Endothelial cell of umbilical vein (primary cell): Measurements from ENCODE around the gene CAV1. TPM values are rescaled to one million over a fixed set of nuclear protein-coding genes. Genes with fewer than 3 reads are reported as not detected.

Experiments used
- BruUV-seq: library from RNA; stranded (reverse); fragments of 400-500 nt; replicated peaks from 2 replicates; lab custom pipeline; 2021; lab: Mats Ljungman, UMichigan
- CTCF ChIA-PET: fragments of 300-600, 350-600 bp; sonication (Branson Sonifier 250); formaldehyde crosslinking; loops from one replicate; lab custom pipeline; 2021; ENCODE audit warnings: antibody characterized with exemption, inconsistent platforms; lab: Charles Lee
- POLR2A ChIA-PET: fragments of 300-600, 350-600 bp; sonication (Branson Sonifier 250); formaldehyde crosslinking; loops from one replicate; lab custom pipeline; 2021; ENCODE audit warnings: antibody characterized with exemption, inconsistent platforms; lab: Charles Lee
- DNase-seq: peaks from one replicate; pipeline ENCODE4 v3.0.0-alpha.2; 2011; ENCODE audit warnings: low read depth, low spot score
- FAIRE-seq: peaks from 2 replicates; lab custom pipeline; 2011; peaks lifted over from hg19 to GRCh38; lab: Jason Lieb, UNC
- H2AFZ ChIP-seq: 2 replicates; pipeline ENCODE4 v1.6.0; 2012; ENCODE audit warnings: low read depth, low read length, control low read depth, inconsistent platforms
- H3K27ac ChIP-seq: 2 replicates; pipeline ENCODE4 v1.5.1; 2011; ENCODE audit warnings: low read depth, mild to moderate bottlenecking, control low read depth, low read length, moderate library complexity; ENCODE audit not compliant: insufficient read depth
- H3K27me3 ChIP-seq, 2 experiments: 2 replicates each; pipeline versions ENCODE4 v1.6.0 to v1.6.1; 2011; ENCODE audit warnings: low read length in 2 of 2, mixed read lengths in 1 of 2; ENCODE audit not compliant: control insufficient read depth in 2 of 2, insufficient read depth in 2 of 2
- H3K36me3 ChIP-seq, 2 experiments: 2 replicates in 1 of 2; 3 replicates in 1 of 2; pipeline ENCODE4 v1.5.1; 2011; ENCODE audit warnings: low read length in 2 of 2, mild to moderate bottlenecking in 1 of 2, moderate library complexity in 1 of 2; ENCODE audit not compliant: control insufficient read depth in 2 of 2, insufficient read depth in 2 of 2; ENCODE audit errors: extremely low read depth in 1 of 2
- H3K4me1 ChIP-seq: 3 replicates; pipeline ENCODE4 v1.5.1; 2011; ENCODE audit warnings: mild to moderate bottlenecking, low read length; ENCODE audit not compliant: control insufficient read depth, insufficient read depth; ENCODE audit errors: extremely low read depth
- H3K4me2 ChIP-seq: 2 replicates; pipeline ENCODE4 v1.6.1; 2011; ENCODE audit warnings: low read length, control low read depth, mixed read lengths; ENCODE audit not compliant: insufficient read depth
- H3K4me3 ChIP-seq, 3 experiments: fragments of 200-600 bp in 1 of 3; sonication (generic), shearing (Covaris generic) in 1 of 3; replicated peaks in 1 of 3; 2 replicates each; pipeline ENCODE4 v1.5.1; 2011 to 2016; ENCODE audit warnings: control low read depth in 3 of 3, low read length in 3 of 3, mild to moderate bottlenecking in 2 of 3, inconsistent platforms in 1 of 3, low read depth in 1 of 3, moderate library complexity in 1 of 3; ENCODE audit not compliant: insufficient read depth in 1 of 3
- H3K79me2 ChIP-seq: 2 replicates; pipeline ENCODE4 v1.6.0; 2012; ENCODE audit warnings: low read length, inconsistent platforms; ENCODE audit not compliant: control insufficient read depth, insufficient read depth
- H3K9ac ChIP-seq: replicated peaks from 2 replicates; pipeline ENCODE3; 2011; ENCODE audit warnings: low read length, control low read depth; ENCODE audit not compliant: insufficient read depth; ENCODE audit errors: extremely low read depth
- H3K9me1 ChIP-seq: replicated peaks from 3 replicates; pipeline ENCODE4 v1.6.0; 2011; ENCODE audit warnings: mild to moderate bottlenecking, low read length; ENCODE audit not compliant: control insufficient read depth, insufficient read depth; ENCODE audit errors: extremely low read depth
- H3K9me3 ChIP-seq: replicated peaks from 2 replicates; pipeline ENCODE4 v1.5.1; 2012; ENCODE audit warnings: low read length, inconsistent platforms; ENCODE audit not compliant: control insufficient read depth, insufficient read depth
- H4K20me1 ChIP-seq: replicated peaks from 2 replicates; pipeline ENCODE3; 2011; ENCODE audit warnings: mild to moderate bottlenecking, low read length; ENCODE audit not compliant: control insufficient read depth, insufficient read depth; ENCODE audit errors: extremely low read depth
- EZH2 ChIP-seq: IDR thresholded peaks from 2 replicates; pipeline ENCODE4 v1.6.1; 2012; ENCODE audit warnings: borderline replicate concordance, low read depth, mild to moderate bottlenecking, moderate library complexity, low read length, inconsistent platforms; ENCODE audit not compliant: severe bottlenecking
- FOS ChIP-seq: IDR thresholded peaks from 2 replicates; pipeline ENCODE4 v1.6.1; 2011; ENCODE audit warnings: mild to moderate bottlenecking, low read length, moderate library complexity, borderline replicate concordance; ENCODE audit not compliant: insufficient read depth
- GATA2 ChIP-seq: IDR thresholded peaks from 2 replicates; pipeline ENCODE4 v1.7.0; 2011; ENCODE audit warnings: low read depth, mild to moderate bottlenecking, moderate library complexity, mixed read lengths, low read length; ENCODE audit not compliant: insufficient read length, insufficient read depth
- JUN ChIP-seq: IDR thresholded peaks from 2 replicates; pipeline ENCODE4 v1.6.1; 2011; ENCODE audit warnings: borderline replicate concordance, low read depth; ENCODE audit not compliant: insufficient read length, insufficient read depth
- MAX ChIP-seq: IDR thresholded peaks from 2 replicates; pipeline ENCODE4 v1.6.1; 2011; ENCODE audit not compliant: insufficient read depth, insufficient read length
- MYC ChIP-seq: IDR thresholded peaks from one replicate; pipeline ENCODE4 v1.6.1; 2011; ENCODE audit warnings: mild to moderate bottlenecking, low read depth, low read length
- POLR2A ChIP-seq: IDR thresholded peaks from 2 replicates; pipeline ENCODE4 v1.6.1; 2012; ENCODE audit warnings: low read depth, mild to moderate bottlenecking, control low read depth, low read length
- POLR2AphosphoS5 ChIP-seq: IDR thresholded peaks from 2 replicates; pipeline ENCODE4 v1.6.1; 2012; ENCODE audit warnings: low read depth, mild to moderate bottlenecking, control low read depth, low read length, moderate library complexity; ENCODE audit not compliant: insufficient read depth
- dilution Hi-C: fragments of 300-500 bp; cut with MboI; formaldehyde crosslinking; loops from one replicate; pipeline ENCODE4 v1.15.0; 2019; ENCODE audit warnings: low sequenced_read_pairs; ENCODE audit not compliant: extremely low pct_ligation_motif_present
- intact Hi-C: fragments of 100-400 bp; cut with micrococcal nuclease; formaldehyde crosslinking; loops from one replicate; pipeline ENCODE4 v1.10.0; 2022
- polyA plus RNA-seq, 4 experiments: library from polyadenylated mRNA; depleted of rRNA in 3 of 4; stranded (reverse) in 3 of 4; unstranded in 1 of 4; fragments of >200 nt; gene quantifications; 2 replicates each; pipeline versions ENCODE4 v1.2.1 to v1.2.3, GENCODE V29; 2011 to 2012; ENCODE audit warnings: missing spikeins in 1 of 4
- total RNA-seq: library from RNA; stranded (reverse); gene quantifications from 2 replicates; pipeline ENCODE4 v1.2.3, GENCODE V29; 2021
- TF ChIP-seq, protein P1 (sequence below), 2 donors: IDR thresholded peaks; 1 replicate in 1 of 2; 2 replicates in 1 of 2; pipeline ENCODE4 v1.5.1; 2011; ENCODE audit warnings: low read length in 2 of 2, mild to moderate bottlenecking in 2 of 2, moderate library complexity in 2 of 2, control low read depth in 1 of 2, inconsistent platforms in 1 of 2, low read depth in 1 of 2; ENCODE audit not compliant: insufficient read depth in 1 of 2; ENCODE audit errors: extremely low read depth in 1 of 2

Gene CAV1
- total and polyA plus RNA-seq, 2 donors (not counting 3 experiments of a cell fraction or from before 2014, with no cell fraction given): 1,483 to 3,129 TPM

GRCh38 chr7:116541951-116542350 is 17.1 kb downstream of the CAV1 start:
- DNase-seq: no peak
- intact Hi-C loops: loop anchor here (2.0 kb wide), 1 partner anchor 35 kb away; no protein-coding TSS in a partner anchor
- peaks cover 24 to 54% of the 10 kb centered on the region in 2 experiments for H3K36me3 ChIP-seq

DNA sequence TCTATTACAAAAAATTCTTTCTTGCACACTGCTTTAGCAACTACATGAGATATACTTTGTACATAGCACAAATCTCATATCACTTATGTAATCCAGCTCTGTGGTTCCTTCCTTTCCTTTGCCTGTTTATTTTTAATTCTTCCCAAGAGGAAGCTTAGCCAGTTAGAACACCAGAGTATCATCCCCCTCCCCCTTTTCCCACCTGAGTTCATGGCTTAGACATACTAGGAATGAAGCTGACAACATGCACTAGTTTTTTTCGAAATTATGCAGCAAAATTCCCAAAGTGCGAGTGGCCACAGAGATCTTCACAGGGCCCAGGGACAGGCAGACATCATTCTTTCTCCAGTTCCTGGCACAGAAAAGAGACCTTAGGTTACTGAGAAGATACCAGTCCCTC is 17.8 kb downstream of the CAV1 start:
- Histone ChIP-seq H3K9me3 (no peaks in the 10 kb centered on the region), H4K20me1 (peaks cover 12% of the 10 kb centered on the region), H3K4me1 (peaks cover 18% of the 10 kb centered on the region), H3K36me3 (peaks cover 25 to 52% of the 10 kb centered on the region in 2 experiments), H3K27me3 (no peaks in the 10 kb centered on the region), H3K9me1 (no peaks in the 10 kb centered on the region), H3K79me2 (peaks cover 96% of the 10 kb centered on the region), H2AFZ (no peak overlapping the region), H3K4me3 (no peak overlapping the region), H3K9ac (no peak overlapping the region), H3K27ac (no peak overlapping the region), H3K4me2 (no peak overlapping the region)
- no TSS peak for BruUV-seq
- POLR2A ChIA-PET: no interaction called here
- TF ChIP-seq EZH2 (no peak), MYC (no peak), JUN (no peak), FOS (no peak), MAX (no peak), POLR2AphosphoS5 (no peak), GATA2 (no peak), POLR2A (no peak)
- TF ChIP-seq, protein P1, sequence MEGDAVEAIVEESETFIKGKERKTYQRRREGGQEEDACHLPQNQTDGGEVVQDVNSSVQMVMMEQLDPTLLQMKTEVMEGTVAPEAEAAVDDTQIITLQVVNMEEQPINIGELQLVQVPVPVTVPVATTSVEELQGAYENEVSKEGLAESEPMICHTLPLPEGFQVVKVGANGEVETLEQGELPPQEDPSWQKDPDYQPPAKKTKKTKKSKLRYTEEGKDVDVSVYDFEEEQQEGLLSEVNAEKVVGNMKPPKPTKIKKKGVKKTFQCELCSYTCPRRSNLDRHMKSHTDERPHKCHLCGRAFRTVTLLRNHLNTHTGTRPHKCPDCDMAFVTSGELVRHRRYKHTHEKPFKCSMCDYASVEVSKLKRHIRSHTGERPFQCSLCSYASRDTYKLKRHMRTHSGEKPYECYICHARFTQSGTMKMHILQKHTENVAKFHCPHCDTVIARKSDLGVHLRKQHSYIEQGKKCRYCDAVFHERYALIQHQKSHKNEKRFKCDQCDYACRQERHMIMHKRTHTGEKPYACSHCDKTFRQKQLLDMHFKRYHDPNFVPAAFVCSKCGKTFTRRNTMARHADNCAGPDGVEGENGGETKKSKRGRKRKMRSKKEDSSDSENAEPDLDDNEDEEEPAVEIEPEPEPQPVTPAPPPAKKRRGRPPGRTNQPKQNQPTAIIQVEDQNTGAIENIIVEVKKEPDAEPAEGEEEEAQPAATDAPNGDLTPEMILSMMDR (IDR thresholded peaks at IDR 0.05; ENCODE audit: extremely low read depth in 1 of 2, insufficient read depth in 1 of 2, low read depth in 1 of 2, low read length in 2 of 2): no peak
- dilution Hi-C loops: no loop called here
- CTCF ChIA-PET: interaction anchor here (1.6 to 3.4 kb wide), 3 partner anchors 13 to 46 kb away, joined by 3 to 20 read pairs (median 13); no protein-coding TSS in a partner anchor
- FAIRE-seq (no peak), DNase-seq (no peak)
- intact Hi-C loops: loop anchor here (2.0 kb wide), 1 partner anchor 34 kb away; no protein-coding TSS in a partner anchor

More at GRCh38 chr7:116541951-116542350, 17.1 kb downstream of the CAV1 start:
- dilution Hi-C loops: no loop called here
- no peaks in the 10 kb centered on the region for H3K9me1 ChIP-seq
- H3K4me1 ChIP-seq: peaks cover 18% of the 10 kb centered on the region
- H3K27ac ChIP-seq: no peak overlapping the region
- no peak for FAIRE-seq
- ChIA-PET CTCF (interaction anchor here (1.6 to 3.4 kb wide), 3 partner anchors 12 to 46 kb away, joined by 3 to 20 read pairs (median 13); no protein-coding TSS in a partner anchor), POLR2A (no interaction called here)
- H3K9me3 ChIP-seq: no peaks in the 10 kb centered on the region
- no peak overlapping the region for H3K4me2 ChIP-seq
- no peak overlapping the region for H3K9ac ChIP-seq
- peaks cover 12% of the 10 kb centered on the region for H4K20me1 ChIP-seq
- TF ChIP-seq POLR2A (peak; percentile 58), POLR2AphosphoS5 (peak; percentile 16), MYC (no peak), JUN (no peak)
- H3K4me3 ChIP-seq: no peak overlapping the region
- no peaks in the 10 kb centered on the region for H3K27me3 ChIP-seq
- H2AFZ ChIP-seq: no peak overlapping the region
- no TSS peak for BruUV-seq
- peaks cover 96% of the 10 kb centered on the region for H3K79me2 ChIP-seq
